Measurements from ENCODE around the gene HNRNPM. TPM values are rescaled to one million over a fixed set of nuclear protein-coding genes. Genes with fewer than 3 reads are reported as not detected.

Gene HNRNPM
- total RNA-seq, 1 experiment from 2014 or later = 298 TPM

DNA sequence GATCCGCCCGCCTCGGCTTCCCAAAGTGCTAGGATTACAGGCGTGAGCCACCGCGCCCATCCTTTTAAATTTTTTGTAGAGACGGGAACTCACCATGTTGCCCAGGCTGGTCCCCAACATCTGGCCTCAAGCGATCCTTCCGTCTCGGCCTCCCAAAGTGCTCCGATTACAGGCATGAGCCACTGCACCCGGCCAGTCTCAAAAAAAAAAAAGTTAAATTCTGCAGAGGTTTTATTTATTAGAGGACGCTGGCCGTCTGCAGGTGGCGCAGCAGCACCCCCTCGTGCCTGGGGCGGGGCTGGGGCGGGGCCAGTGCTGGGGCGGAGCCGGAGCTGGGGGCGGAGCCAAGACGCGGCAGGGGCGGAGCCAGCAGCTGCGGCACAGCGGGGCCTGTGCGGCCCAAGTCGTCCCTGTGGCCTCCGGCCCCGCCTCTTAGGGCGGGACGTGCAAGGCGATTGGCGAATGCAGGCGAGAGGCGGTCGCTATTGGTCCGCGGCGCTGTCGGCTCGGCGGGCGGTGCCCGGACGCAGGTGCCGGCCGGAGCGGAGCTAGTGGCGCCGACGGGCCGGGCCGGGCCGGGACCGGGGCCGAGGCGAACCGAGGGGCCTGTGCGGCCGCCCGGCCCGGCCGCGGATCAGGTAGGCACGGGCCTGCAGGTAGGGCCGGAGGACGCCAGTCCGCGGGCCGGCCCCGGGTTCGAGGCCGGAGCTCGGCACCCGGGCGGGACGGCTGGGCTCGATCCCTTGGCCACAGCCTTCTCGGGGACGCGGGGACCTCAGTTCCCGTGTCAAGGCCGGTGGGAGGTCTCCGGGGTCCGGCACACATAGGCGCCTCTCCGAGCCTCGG lies 31.8 kb upstream of the HNRNPM start, which contains the start of gene MARCHF2 (continued):
- TF ChIP-seq, protein P1, sequence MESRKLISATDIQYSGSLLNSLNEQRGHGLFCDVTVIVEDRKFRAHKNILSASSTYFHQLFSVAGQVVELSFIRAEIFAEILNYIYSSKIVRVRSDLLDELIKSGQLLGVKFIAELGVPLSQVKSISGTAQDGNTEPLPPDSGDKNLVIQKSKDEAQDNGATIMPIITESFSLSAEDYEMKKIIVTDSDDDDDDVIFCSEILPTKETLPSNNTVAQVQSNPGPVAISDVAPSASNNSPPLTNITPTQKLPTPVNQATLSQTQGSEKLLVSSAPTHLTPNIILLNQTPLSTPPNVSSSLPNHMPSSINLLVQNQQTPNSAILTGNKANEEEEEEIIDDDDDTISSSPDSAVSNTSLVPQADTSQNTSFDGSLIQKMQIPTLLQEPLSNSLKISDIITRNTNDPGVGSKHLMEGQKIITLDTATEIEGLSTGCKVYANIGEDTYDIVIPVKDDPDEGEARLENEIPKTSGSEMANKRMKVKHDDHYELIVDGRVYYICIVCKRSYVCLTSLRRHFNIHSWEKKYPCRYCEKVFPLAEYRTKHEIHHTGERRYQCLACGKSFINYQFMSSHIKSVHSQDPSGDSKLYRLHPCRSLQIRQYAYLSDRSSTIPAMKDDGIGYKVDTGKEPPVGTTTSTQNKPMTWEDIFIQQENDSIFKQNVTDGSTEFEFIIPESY (IDR thresholded peaks at IDR 0.05; ENCODE audit: extremely low read depth, insufficient replicate concordance, low read length) = no peak
- TF ChIP-seq ELF1 (IDR thresholded peaks at IDR 0.05; ENCODE audit: borderline replicate concordance, low read depth) (no peak), TCF7L2 (IDR thresholded peaks at IDR 0.05; ENCODE audit: borderline replicate concordance, extremely low read depth, insufficient read depth, insufficient read length) (no peak), EGR1 (IDR thresholded peaks at IDR 0.05; ENCODE audit: low read depth) (no peak), POLR2AphosphoS5 (IDR thresholded peaks at IDR 0.05; ENCODE audit: low read depth, low read length) (no peak; the same call in 1 of the 2 replicates), EZH2phosphoT487 (IDR thresholded peaks at IDR 0.05; ENCODE audit: borderline replicate concordance) (no peak), CEBPB (IDR thresholded peaks at IDR 0.05; ENCODE audit: low read depth) (no peak), CBX3 (IDR thresholded peaks at IDR 0.05; ENCODE audit: low read depth) (peak; percentile 54; the same call in 1 of the 2 replicates), ZNF274 (IDR thresholded peaks at IDR 0.05; ENCODE audit: low read depth, low read length) (no peak), FOSL1 (IDR thresholded peaks at IDR 0.05; ENCODE audit: low read depth) (no peak), RAD21 (IDR thresholded peaks at IDR 0.05; ENCODE audit: low read depth) (peak; percentile 62), SRF (IDR thresholded peaks at IDR 0.05; ENCODE audit: low read depth) (no peak), JUND (IDR thresholded peaks at IDR 0.05) (no peak)
- TF ChIP-seq, protein P2, sequence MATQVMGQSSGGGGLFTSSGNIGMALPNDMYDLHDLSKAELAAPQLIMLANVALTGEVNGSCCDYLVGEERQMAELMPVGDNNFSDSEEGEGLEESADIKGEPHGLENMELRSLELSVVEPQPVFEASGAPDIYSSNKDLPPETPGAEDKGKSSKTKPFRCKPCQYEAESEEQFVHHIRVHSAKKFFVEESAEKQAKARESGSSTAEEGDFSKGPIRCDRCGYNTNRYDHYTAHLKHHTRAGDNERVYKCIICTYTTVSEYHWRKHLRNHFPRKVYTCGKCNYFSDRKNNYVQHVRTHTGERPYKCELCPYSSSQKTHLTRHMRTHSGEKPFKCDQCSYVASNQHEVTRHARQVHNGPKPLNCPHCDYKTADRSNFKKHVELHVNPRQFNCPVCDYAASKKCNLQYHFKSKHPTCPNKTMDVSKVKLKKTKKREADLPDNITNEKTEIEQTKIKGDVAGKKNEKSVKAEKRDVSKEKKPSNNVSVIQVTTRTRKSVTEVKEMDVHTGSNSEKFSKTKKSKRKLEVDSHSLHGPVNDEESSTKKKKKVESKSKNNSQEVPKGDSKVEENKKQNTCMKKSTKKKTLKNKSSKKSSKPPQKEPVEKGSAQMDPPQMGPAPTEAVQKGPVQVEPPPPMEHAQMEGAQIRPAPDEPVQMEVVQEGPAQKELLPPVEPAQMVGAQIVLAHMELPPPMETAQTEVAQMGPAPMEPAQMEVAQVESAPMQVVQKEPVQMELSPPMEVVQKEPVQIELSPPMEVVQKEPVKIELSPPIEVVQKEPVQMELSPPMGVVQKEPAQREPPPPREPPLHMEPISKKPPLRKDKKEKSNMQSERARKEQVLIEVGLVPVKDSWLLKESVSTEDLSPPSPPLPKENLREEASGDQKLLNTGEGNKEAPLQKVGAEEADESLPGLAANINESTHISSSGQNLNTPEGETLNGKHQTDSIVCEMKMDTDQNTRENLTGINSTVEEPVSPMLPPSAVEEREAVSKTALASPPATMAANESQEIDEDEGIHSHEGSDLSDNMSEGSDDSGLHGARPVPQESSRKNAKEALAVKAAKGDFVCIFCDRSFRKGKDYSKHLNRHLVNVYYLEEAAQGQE (IDR thresholded peaks at IDR 0.05; ENCODE audit: low read depth) = no peak

All from HCT116 (cell line).